ENCODE data around the gene MUCL1. TPM values are rescaled to one million over a fixed set of nuclear protein-coding genes. Genes with fewer than 3 reads are reported as not detected.

Gene MUCL1
- total RNA-seq, 3 donors from 2014 or later = not detected

DNA sequence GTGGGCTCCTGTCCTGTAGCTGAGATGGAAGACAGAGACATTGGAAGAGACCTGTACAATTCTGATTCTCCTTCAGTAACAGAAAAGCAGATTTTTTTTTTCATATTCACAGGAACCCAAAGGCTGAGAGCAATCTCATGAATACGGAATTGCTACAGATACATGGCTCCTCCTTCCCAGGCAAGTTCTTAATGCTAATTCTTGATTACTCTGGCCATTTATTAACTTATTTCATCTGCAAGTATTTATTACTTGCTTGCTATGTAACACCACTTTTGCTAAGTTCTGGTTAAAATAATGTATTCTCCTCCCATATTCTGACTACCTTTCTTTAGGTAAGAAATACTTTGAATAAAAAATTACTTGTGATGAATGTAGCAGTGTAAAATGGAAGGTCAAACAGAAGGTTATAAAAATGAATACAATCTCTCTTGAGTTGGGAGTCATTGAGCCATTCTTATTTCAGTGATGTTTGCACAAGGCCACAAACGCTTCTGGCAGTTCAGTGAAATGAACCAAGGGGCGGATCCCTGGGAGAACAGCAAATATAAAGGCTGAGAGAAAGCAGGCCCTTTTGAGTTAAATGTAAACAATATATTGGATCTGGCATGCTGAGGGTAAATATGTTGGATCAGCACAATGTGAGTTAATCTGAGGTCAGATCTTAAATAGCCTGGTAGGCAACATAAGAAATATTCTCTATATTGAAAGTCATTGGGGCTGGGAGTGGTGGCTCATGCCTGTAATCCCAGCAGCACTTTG, 37.6 kb downstream of the MUCL1 start:
- peak in 2 of 3 donors; percentile 27 to 65 for DNase-seq
- peak; percentile 98 for ATAC-seq
- Histone ChIP-seq H3K9me3 (no peaks in the 10 kb centered on the region), H3K4me3 (no peak overlapping the region), H3K4me1 (ENCODE audit: low read depth) (peaks cover 5% of the 10 kb centered on the region), H3K36me3 (ENCODE audit: low read depth) (no peaks in the 10 kb centered on the region)
- TF ChIP-seq, protein P1, sequence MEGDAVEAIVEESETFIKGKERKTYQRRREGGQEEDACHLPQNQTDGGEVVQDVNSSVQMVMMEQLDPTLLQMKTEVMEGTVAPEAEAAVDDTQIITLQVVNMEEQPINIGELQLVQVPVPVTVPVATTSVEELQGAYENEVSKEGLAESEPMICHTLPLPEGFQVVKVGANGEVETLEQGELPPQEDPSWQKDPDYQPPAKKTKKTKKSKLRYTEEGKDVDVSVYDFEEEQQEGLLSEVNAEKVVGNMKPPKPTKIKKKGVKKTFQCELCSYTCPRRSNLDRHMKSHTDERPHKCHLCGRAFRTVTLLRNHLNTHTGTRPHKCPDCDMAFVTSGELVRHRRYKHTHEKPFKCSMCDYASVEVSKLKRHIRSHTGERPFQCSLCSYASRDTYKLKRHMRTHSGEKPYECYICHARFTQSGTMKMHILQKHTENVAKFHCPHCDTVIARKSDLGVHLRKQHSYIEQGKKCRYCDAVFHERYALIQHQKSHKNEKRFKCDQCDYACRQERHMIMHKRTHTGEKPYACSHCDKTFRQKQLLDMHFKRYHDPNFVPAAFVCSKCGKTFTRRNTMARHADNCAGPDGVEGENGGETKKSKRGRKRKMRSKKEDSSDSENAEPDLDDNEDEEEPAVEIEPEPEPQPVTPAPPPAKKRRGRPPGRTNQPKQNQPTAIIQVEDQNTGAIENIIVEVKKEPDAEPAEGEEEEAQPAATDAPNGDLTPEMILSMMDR (IDR thresholded peaks at IDR 0.05) = no peak
- intact Hi-C loops (cut with DNase I, micrococcal nuclease) = no loop called here

Other genes starting within 250 kb of the MUCL1 start
- not detected for gene LACRT, start 219.6 kb upstream of the MUCL1 start, total RNA-seq
- not detected for gene DCD, start 206.2 kb upstream of the MUCL1 start, total RNA-seq
- gene TESPA1, start 130.2 kb downstream of the MUCL1 start, total RNA-seq = 1 to 10 TPM in 2 of 3 donors, under 1 TPM in 1; 0.75 to 2.7 (median 1.7) TPM
- not detected for gene NEUROD4, start 165.5 kb downstream of the MUCL1 start, total RNA-seq

Data from mucosa of descending colon (tissue), 3 donors.